ENCODE measurements around the gene VWA3B.
A peak's percentile ranks its signal among the peaks of the same experiment; 100 is the strongest.
"Not testable (repeated sequence)": the region's sequence is repeated elsewhere in the genome, so short reads cannot be mapped to it uniquely, and the experiment has no call there.

VWA3B gene

DNA sequence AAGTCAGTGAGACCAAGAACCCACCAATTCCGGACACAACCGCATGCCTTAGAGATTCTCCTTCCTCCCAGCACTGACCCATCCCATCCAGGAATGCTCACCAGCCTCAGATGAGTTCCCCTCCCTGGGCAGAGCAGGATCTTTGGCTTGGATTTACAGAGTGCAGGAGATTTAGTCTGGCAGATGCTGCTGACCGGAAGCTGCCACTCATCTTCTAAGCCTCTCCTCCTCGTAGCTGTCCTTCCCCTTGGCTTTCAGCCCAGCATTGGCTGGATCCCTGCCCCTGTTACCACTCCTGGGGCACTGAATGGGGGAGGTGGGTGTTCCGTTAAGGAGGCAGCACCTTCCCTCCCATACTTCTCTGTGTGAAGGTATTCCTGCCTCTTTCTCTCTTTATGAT is 53.2 kb downstream of the VWA3B start:
- Histone ChIP-seq H3K4me1 (peaks cover 0 to 6% (median 0%) of the 10 kb centered on the region in 4 donors), H3K4me3 (no peak overlapping the region), H3K9me3 (no peaks in the 10 kb centered on the region), H3K27ac (no peak overlapping the region), H3K27me3 (no peaks in the 10 kb centered on the region), H3K36me3 (no peaks in the 10 kb centered on the region)
- intact Hi-C loops (cut with DNase I; ENCODE audit: low total_unique reads) = loop anchor here (10.0 kb wide), 2 partner anchors 55 to 335 kb away; partner anchors contain the start of gene VWA3B
- TF ChIP-seq, protein P1, sequence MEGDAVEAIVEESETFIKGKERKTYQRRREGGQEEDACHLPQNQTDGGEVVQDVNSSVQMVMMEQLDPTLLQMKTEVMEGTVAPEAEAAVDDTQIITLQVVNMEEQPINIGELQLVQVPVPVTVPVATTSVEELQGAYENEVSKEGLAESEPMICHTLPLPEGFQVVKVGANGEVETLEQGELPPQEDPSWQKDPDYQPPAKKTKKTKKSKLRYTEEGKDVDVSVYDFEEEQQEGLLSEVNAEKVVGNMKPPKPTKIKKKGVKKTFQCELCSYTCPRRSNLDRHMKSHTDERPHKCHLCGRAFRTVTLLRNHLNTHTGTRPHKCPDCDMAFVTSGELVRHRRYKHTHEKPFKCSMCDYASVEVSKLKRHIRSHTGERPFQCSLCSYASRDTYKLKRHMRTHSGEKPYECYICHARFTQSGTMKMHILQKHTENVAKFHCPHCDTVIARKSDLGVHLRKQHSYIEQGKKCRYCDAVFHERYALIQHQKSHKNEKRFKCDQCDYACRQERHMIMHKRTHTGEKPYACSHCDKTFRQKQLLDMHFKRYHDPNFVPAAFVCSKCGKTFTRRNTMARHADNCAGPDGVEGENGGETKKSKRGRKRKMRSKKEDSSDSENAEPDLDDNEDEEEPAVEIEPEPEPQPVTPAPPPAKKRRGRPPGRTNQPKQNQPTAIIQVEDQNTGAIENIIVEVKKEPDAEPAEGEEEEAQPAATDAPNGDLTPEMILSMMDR (IDR thresholded peaks at IDR 0.05) = no peak
- DNase-seq = no peak

GRCh38 chr2:98142106-98142791 is 55.3 kb downstream of the VWA3B start:
- Histone ChIP-seq H3K9me3 (no peaks in the 10 kb centered on the region), H3K27ac (no peak overlapping the region), H3K4me1 (peaks cover 0 to 10% (median 0%) of the 10 kb centered on the region in 4 donors), H3K4me3 (no peak overlapping the region), H3K36me3 (no peaks in the 10 kb centered on the region), H3K27me3 (no peaks in the 10 kb centered on the region)
- TF ChIP-seq, protein P1 (IDR thresholded peaks at IDR 0.05) = no peak
- no peak for DNase-seq
- intact Hi-C loops (cut with DNase I; ENCODE audit: low total_unique reads) = loop anchor here (10.0 kb wide), 2 partner anchors 57 to 337 kb away; partner anchors contain the start of gene VWA3B

DNA sequence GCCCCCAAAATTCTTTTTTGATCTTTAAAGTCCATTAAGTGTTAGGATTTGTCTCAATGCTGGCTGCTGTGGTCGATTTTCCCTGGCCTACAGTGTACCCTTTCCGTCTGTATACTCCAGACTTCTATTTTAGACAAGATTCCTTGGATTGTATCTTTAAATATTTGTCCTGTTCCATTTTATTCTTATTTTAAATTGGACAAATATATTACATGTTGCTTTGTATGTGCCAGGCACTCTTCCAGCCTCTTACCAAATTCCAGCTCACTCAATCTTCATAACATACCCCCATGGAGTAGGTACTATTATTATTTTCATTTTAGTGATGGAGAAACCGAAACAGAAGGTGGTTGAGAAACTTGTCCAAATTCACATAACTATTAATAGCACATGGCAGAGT is 58.1 kb downstream of the VWA3B start:
- intact Hi-C loops (cut with DNase I; ENCODE audit: low total_unique reads) = loop anchor here (10.0 kb wide), 2 partner anchors 60 to 340 kb away; partner anchors contain the start of gene VWA3B
- H3K9me3 ChIP-seq = no peaks in the 10 kb centered on the region
- peaks cover 0 to 25% (median 0%) of the 10 kb centered on the region in 4 donors for H3K4me1 ChIP-seq
- DNase-seq = no peak
- H3K27me3 ChIP-seq = no peaks in the 10 kb centered on the region
- H3K4me3 ChIP-seq = no peak overlapping the region
- TF ChIP-seq, protein P1 (IDR thresholded peaks at IDR 0.05) = no peak
- peak overlapping the region in 1 of 2 donors; percentile 58 for H3K27ac ChIP-seq
- H3K36me3 ChIP-seq = no peaks in the 10 kb centered on the region

GRCh38 chr2:98147900-98148299 is 60.9 kb downstream of the VWA3B start:
- intact Hi-C loops (cut with DNase I; ENCODE audit: low total_unique reads) = loop anchor here (10.0 kb wide), 2 partner anchors 63 to 343 kb away; partner anchors contain the start of gene VWA3B
- not testable (repeated sequence) for H3K36me3 ChIP-seq

GRCh38 chr2:98148595-98149332 is 61.8 kb downstream of the VWA3B start:
- DNase-seq = no peak
- Histone ChIP-seq H3K4me3 (peak overlapping the region; percentile 38 to 41), H3K27ac (peak overlapping the region; percentile 28 to 68), H3K36me3 (no peaks in the 10 kb centered on the region), H3K27me3 (no peaks in the 10 kb centered on the region), H3K4me1 (peaks cover 0 to 39% (median 0%) of the 10 kb centered on the region in 4 donors), H3K9me3 (no peaks in the 10 kb centered on the region)
- TF ChIP-seq, protein P1 (IDR thresholded peaks at IDR 0.05) = no peak
- intact Hi-C loops (cut with DNase I; ENCODE audit: low total_unique reads) = loop anchor here (10.0 kb wide), 2 partner anchors 64 to 344 kb away; partner anchors contain the start of gene VWA3B

More at GRCh38 chr2:98147900-98148299, 60.9 kb downstream of the VWA3B start:
- H3K9me3 ChIP-seq, DNase-seq, H3K27ac ChIP-seq, H3K27me3 ChIP-seq, H3K4me3 ChIP-seq: not testable (repeated sequence)
- H3K4me1 ChIP-seq = peaks cover 0 to 30% (median 0%) of the 10 kb centered on the region in 4 donors

DNA sequence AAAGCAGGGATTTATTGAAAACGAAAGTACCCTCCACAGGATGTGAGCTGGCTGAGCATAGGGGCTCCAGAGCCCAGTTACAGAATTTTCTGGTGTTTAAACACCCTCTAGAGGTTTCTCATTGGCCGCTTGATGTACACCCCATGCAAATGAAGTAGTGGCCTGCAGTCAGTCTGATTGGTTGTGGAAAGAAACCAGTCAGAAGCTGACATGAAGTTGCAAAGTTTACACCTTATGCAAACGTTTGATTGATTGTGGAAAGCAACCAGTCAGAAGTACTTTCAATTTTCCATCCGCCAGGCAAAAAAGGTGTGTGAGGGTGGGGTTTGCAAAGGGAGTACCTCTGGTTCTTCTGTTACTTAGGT is 62.3 kb downstream of the VWA3B start:
- no peaks in the 10 kb centered on the region for H3K27me3 ChIP-seq
- no peaks in the 10 kb centered on the region for H3K36me3 ChIP-seq
- no peaks in the 10 kb centered on the region for H3K9me3 ChIP-seq
- TF ChIP-seq, protein P1 (IDR thresholded peaks at IDR 0.05) = no peak
- H3K27ac ChIP-seq = peak overlapping the region; percentile 28 to 68
- peak in 1 of 2 donors; percentile 39 for DNase-seq
- intact Hi-C loops (cut with DNase I; ENCODE audit: low total_unique reads) = loop anchor here (10.0 kb wide), 2 partner anchors 65 to 345 kb away; partner anchors contain the start of gene VWA3B
- peak overlapping the region; percentile 38 to 41 for H3K4me3 ChIP-seq
- peaks cover 0 to 44% (median 0%) of the 10 kb centered on the region in 4 donors for H3K4me1 ChIP-seq

Data from tibial artery (tissue), 4 donors.